NOMO-1 (cell line): ENCODE measurements around the gene UBE2V1.
"Not testable (repeated sequence)": the region's sequence is repeated elsewhere in the genome, so short reads cannot be mapped to it uniquely, and the experiment has no call there.

ENCODE experiments used
- DNase-seq, 2 experiments: peaks; one replicate each; lab custom pipeline; 2025; ENCODE audit not compliant: unreplicated experiment in 2 of 2; lab: John Stamatoyannopoulos, UW

UBE2V1 gene

DNA sequence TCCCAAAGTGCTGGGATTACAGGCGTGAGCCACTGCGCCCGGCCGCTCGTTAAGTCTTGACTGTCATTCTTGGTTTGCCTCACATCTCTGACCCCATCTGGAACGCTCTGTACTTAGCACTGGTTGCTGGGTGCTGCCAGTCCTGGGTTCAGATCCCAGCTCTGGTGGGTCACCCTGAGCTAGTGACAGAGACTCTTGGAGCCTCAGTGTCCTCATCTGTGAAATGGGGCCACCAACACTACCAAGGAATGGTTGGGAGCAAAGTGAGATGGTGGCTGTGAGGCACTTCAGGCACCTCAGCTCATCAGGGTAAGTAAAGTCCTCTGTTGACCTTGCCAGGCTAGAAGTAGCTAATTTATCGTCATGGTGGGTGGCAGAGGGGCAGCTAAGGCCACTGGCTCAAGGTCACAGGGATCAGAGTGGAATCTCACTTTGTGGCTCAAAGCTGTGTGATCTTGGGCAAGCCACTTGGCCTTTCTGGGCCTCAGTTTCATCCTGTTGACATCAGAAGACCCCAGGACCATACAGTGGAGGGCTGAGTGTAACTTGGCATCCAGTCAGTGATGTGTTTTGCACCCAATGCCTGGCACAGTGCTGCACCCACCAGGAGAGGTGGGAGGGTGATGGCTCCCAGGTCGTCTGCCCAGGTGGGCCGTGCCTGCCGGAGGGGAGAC lies 46.7 kb downstream of the UBE2V1 start:
- DNase-seq = no peak

DNA sequence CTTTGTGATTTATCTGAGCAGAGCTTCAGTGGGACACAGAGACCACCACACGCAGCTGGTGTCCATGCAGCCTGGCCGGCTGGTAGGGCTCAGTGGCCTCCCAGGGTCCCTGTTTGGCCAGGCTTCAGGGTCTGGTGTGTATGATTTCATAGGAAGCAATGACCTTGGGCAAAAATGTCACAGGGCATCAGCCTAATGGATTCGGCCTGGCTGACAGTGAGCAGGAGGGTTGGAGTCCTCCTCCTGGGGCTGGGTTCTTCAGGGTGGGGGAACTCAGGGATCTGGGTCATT lies 47.7 kb downstream of the UBE2V1 start:
- DNase-seq = no peak

- DNase-seq = not testable (repeated sequence)
Observed at GRCh38 chr20:50063763-50064162, 49.2 kb downstream of the UBE2V1 start.

GRCh38 chr20:50062006-50062838 lies 50.7 kb downstream of the UBE2V1 start:
- DNase-seq = no peak

GRCh38 chr20:50061151-50062005 lies 51.6 kb downstream of the UBE2V1 start:
- no peak for DNase-seq

GRCh38 chr20:50058662-50059402 lies 54.1 kb downstream of the UBE2V1 start:
- no peak for DNase-seq

DNA sequence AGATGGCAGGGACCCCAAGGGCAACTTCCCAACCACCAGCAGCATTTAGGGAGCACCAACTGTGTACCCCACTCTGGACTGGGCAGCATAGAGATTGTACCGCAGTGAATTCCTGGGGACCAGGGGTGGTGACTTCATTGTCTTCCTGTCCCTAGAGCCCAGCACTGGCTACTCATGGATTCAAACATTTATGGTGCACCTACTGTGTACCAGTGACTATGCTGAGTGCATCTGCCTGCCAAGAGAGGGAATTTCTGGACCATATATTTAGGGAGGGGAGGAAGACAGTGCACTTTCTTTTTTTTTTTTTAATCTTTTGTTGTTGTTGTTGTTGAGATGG lies 55.3 kb downstream of the UBE2V1 start:
- no peak for DNase-seq

DNA sequence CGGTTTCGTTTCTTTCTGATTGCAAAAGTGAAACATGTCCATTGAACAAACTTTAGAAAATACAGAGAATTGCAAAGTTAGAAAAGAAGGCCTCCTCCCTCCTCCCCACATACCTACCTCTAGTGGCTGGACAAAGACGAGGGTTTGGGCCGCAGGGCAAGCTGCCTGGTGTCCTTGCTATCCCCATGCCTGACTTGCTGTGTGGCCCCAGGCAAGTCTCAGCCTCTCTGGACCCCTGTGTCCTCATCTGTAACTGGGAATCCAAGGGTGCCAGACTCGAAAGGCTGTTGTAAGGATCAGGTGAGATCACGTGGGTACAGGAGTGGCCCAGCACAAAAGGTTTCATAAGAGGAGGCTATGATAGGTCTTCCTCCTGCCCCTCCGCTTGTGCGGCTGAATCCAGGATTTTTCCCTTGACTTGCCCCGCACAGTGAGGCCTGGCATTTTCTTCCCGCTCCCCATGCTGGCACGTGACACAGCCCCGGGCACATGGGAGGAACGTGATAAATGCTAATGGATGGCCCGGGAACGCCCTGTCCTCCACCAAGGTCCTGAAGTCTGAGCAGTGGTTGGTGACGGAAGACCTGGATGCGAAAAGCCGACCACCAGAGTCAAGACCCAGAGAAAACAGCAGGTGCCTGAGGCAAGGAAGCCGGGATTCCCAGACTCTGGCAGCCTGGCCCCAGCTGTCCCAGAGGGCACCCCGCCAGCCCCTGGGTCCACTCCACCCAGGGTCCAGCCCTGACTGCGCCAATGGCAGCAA lies 55.8 kb downstream of the UBE2V1 start:
- no peak for DNase-seq

DNA sequence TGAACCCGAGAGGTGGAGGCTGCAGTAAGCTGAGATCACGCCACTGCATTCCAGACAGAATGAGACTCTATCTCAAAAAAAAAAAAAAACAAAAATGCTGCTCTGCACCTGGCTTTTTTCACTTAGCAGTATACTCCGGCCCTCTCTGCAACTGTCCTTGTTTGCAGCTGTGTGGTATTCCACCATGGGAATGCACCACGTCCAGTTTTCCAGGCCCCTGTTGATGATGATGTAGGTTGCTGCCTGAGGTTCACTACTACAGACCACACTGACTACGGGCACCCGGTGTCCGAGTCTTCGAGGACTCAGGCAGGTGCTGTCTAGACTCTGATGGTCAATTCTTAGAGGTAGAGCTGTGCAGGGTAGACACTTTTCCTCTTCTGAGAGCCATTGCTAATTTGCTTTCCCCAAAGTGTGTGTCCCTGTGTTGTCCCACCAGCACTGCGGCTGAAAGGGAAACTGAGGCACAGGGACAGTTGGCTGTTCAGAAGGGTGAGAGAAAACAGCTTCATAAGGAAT lies 56.5 kb downstream of the UBE2V1 start:
- no peak for DNase-seq

- DNase-seq = no peak
Observed at GRCh38 chr20:50055524-50056083, 57.3 kb downstream of the UBE2V1 start.

GRCh38 chr20:50054626-50055511 lies 58.1 kb downstream of the UBE2V1 start:
- no peak for DNase-seq

DNA sequence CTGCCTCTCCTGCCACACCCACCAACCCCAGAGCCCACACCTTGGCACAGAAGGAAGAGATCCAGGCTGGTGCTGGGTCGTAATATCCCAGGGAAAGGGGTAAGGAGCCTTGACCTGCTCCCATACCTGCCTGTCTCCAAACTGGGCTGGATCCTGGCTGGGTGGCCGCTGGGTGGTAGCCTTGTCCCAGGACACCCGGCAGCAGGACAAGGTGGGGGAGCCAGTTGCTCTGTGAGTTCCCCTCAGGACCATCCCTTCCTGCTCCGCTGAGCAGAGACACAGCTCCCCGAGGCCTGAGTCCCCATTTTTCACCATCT lies 58.8 kb downstream of the UBE2V1 start:
- no peak for DNase-seq

GRCh38 chr20:50053362-50054230 lies 59.4 kb downstream of the UBE2V1 start:
- no peak for DNase-seq

- no peak for DNase-seq
Observed at GRCh38 chr20:50052550-50053361, 60.2 kb downstream of the UBE2V1 start.

- no peak for DNase-seq
Observed at GRCh38 chr20:50050660-50051308, 62.2 kb downstream of the UBE2V1 start.

- no peak for DNase-seq
Observed at GRCh38 chr20:50050214-50050613, 62.7 kb downstream of the UBE2V1 start.
